OCI-LY7 (cell line): ENCODE measurements around the gene NEK2. TPM values are rescaled to one million over a fixed set of nuclear protein-coding genes. Genes with fewer than 3 reads are reported as not detected.

ENCODE experiments used
- BruUV-seq: library from RNA; stranded (reverse); fragments of 400-500 nt; replicated peaks from 2 replicates; lab custom pipeline; 2021; lab: Mats Ljungman, UMichigan
- CTCF ChIA-PET: fragments of 300-600 bp; sonication (Branson Sonifier 250); formaldehyde crosslinking; loops from one replicate; lab custom pipeline; 2022; ENCODE audit warnings: antibody characterized with exemption; ENCODE audit not compliant: unreplicated experiment; lab: Charles Lee
- POLR2A ChIA-PET: fragments of 300-600 bp; sonication (Branson Sonifier 250); formaldehyde crosslinking; loops from one replicate; lab custom pipeline; 2022; ENCODE audit warnings: antibody characterized with exemption; lab: Charles Lee
- DNase-seq: peaks from one replicate; pipeline ENCODE4 v3.0.0-alpha.2; 2015; ENCODE audit warnings: low spot score
- H2AFZ ChIP-seq: fragments of 200-600 bp; sonication (generic), shearing (Covaris generic); 2 replicates; pipeline ENCODE4 v1.6.1; 2014; ENCODE audit warnings: mild to moderate bottlenecking, antibody characterized with exemption, low read length, moderate library complexity
- H3K27ac ChIP-seq: fragments of 200-600 bp; sonication (generic); 2 replicates; pipeline ENCODE4 v1.5.1; 2014; ENCODE audit warnings: mixed run types, low read depth, mild to moderate bottlenecking, moderate library complexity, low read length, inconsistent platforms; ENCODE audit not compliant: poor library complexity, severe bottlenecking
- H3K36me3 ChIP-seq: fragments of 200-600 bp; sonication (generic); 2 replicates; pipeline ENCODE4 v1.6.1; 2014; ENCODE audit warnings: mild to moderate bottlenecking, antibody characterized with exemption, low read length, moderate library complexity, mixed read lengths; ENCODE audit not compliant: insufficient read depth
- H3K4me1 ChIP-seq: fragments of 200-600 bp; sonication (generic); 2 replicates; pipeline ENCODE4 v1.5.1; 2014; ENCODE audit warnings: mild to moderate bottlenecking, low read length; ENCODE audit not compliant: insufficient read depth, poor library complexity, severe bottlenecking
- H3K4me2 ChIP-seq: fragments of 200-600 bp; sonication (generic); 2 replicates; pipeline ENCODE4 v1.6.1; 2014; ENCODE audit warnings: mild to moderate bottlenecking, low read length
- H3K4me3 ChIP-seq: fragments of 200-600 bp; sonication (generic); 2 replicates; pipeline ENCODE4 v1.5.1; 2014; ENCODE audit warnings: mild to moderate bottlenecking, low read depth, low read length; ENCODE audit not compliant: poor library complexity, severe bottlenecking
- H3K79me2 ChIP-seq: fragments of 200-600 bp; sonication (generic); 2 replicates; pipeline ENCODE4 v1.6.1; 2016; ENCODE audit warnings: low read depth, mild to moderate bottlenecking, low read length, moderate library complexity, mixed read lengths; ENCODE audit not compliant: insufficient read depth
- H3K9me2 ChIP-seq: fragments of 200-600 bp; sonication (generic); 2 replicates; pipeline ENCODE4 v1.6.1; 2016; ENCODE audit warnings: mild to moderate bottlenecking, low read length, mixed read lengths; ENCODE audit not compliant: insufficient read depth
- H3K9me3 ChIP-seq: fragments of 200-600 bp; sonication (generic); 2 replicates; pipeline ENCODE4 v1.6.1; 2014; ENCODE audit warnings: mild to moderate bottlenecking, mixed run types, low read length, mixed read lengths
- H4K20me1 ChIP-seq: fragments of 200-600 bp; sonication (generic); 2 replicates; pipeline ENCODE4 v1.6.1; 2014; ENCODE audit warnings: mild to moderate bottlenecking, antibody characterized with exemption, low read length, moderate library complexity, mixed read lengths; ENCODE audit not compliant: insufficient read depth
- CTCF ChIP-seq: fragments of 200-600 bp; sonication (generic); conservative IDR thresholded peaks from 2 replicates; pipeline ENCODE4 v1.5.1; 2014; ENCODE audit warnings: mild to moderate bottlenecking, antibody characterized with exemption, low read length, moderate library complexity, mixed read lengths
- EZH2phosphoT487 ChIP-seq: fragments of 200-600 bp; sonication (generic); IDR thresholded peaks from 2 replicates; pipeline ENCODE4 v1.6.1; 2018; ENCODE audit warnings: low read depth, borderline replicate concordance, mild to moderate bottlenecking, mixed run types, antibody characterized with exemption, low read length, moderate library complexity, mixed read lengths
- intact Hi-C: fragments of 100-400 bp; cut with micrococcal nuclease; formaldehyde crosslinking; loops from one replicate; pipeline ENCODE4 v1.10.0; 2022; ENCODE audit not compliant: unreplicated experiment
- total RNA-seq, 2 experiments: library from RNA; depleted of rRNA in 1 of 2; stranded (reverse); fragments of >200 nt in 1 of 2; shearing (Covaris generic) in 1 of 2; gene quantifications; 2 replicates each; pipeline ENCODE4 v1.2.3, GENCODE V29; 2014 to 2022

Gene NEK2
- total RNA-seq, 2 experiments from 2014 or later: 55.9 to 69.0 TPM

GRCh38 chr1:211660718-211661222 is 14.7 kb downstream of the NEK2 start:
- BruUV-seq: no TSS peak
- DNase-seq: no peak
- no peak for TF ChIP-seq CTCF
- TF ChIP-seq EZH2phosphoT487: no peak
- H3K36me3 ChIP-seq: peaks cover 44% of the 10 kb centered on the region
- no peaks in the 10 kb centered on the region for H3K9me3 ChIP-seq
- H3K4me1 ChIP-seq: no peaks in the 10 kb centered on the region
- no peaks in the 10 kb centered on the region for H3K9me2 ChIP-seq
- H2AFZ ChIP-seq: no peak overlapping the region
- H3K79me2 ChIP-seq: no peaks in the 10 kb centered on the region
- ChIA-PET CTCF (no interaction called here), POLR2A (interaction anchor here (0.6 kb wide), 1 partner anchor 53 kb away, joined by 5 read pairs; no protein-coding TSS in a partner anchor)
- H4K20me1 ChIP-seq: no peaks in the 10 kb centered on the region
- no peak overlapping the region for H3K27ac ChIP-seq
- intact Hi-C loops: no loop called here
- H3K4me2 ChIP-seq: no peak overlapping the region
- no peak overlapping the region for H3K4me3 ChIP-seq

- H3K4me3 ChIP-seq: no peak overlapping the region
- no peak overlapping the region for H3K27ac ChIP-seq
- intact Hi-C loops: loop anchor here (10.0 kb wide), 2 partner anchors 1072 to 1252 kb away; no protein-coding TSS in a partner anchor
- no peaks in the 10 kb centered on the region for H3K9me2 ChIP-seq
- ChIA-PET CTCF (no interaction called here), POLR2A (no interaction called here)
- H3K79me2 ChIP-seq: no peaks in the 10 kb centered on the region
- BruUV-seq: no TSS peak
- H4K20me1 ChIP-seq: no peaks in the 10 kb centered on the region
- DNase-seq: no peak
- H3K4me2 ChIP-seq: no peak overlapping the region
- no peak overlapping the region for H2AFZ ChIP-seq
- no peaks in the 10 kb centered on the region for H3K9me3 ChIP-seq
- H3K4me1 ChIP-seq: no peaks in the 10 kb centered on the region
- peaks cover 6% of the 10 kb centered on the region; the same call in 1 of the 2 replicates for H3K36me3 ChIP-seq
- TF ChIP-seq CTCF (no peak), EZH2phosphoT487 (no peak)
Measured at GRCh38 chr1:211656728-211657127, 18.7 kb downstream of the NEK2 start.
